BLaER1 treated with 17β-estradiol and CSF1 and Interleukin-3, amounts not matched to agents 10 nM and 100 nM (cell line): ENCODE measurements around the gene CCDC12.
"Not testable (repeated sequence)": the region's sequence is repeated elsewhere in the genome, so short reads cannot be mapped to it uniquely, and the experiment has no call there.

Source experiments
- H3K27ac ChIP-seq, 11 experiments: shearing (Covaris generic); formaldehyde crosslinking; 2 replicates each; pipeline ENCODE4 v1.8.1; 2022
- H3K27me3 ChIP-seq, 11 experiments: shearing (Covaris generic); formaldehyde crosslinking; 2 replicates each; pipeline ENCODE4 v1.8.1; 2022
- H3K36me3 ChIP-seq, 11 experiments: shearing (Covaris generic); formaldehyde crosslinking; 2 replicates each; pipeline ENCODE4 v1.8.1; 2022
- H3K4me1 ChIP-seq, 10 experiments: shearing (Covaris generic); formaldehyde crosslinking; 2 replicates each; pipeline ENCODE4 v1.8.1; 2022
- H3K4me2 ChIP-seq, 11 experiments: shearing (Covaris generic); formaldehyde crosslinking; 2 replicates each; pipeline ENCODE4 v1.8.1; 2022
- H3K4me3 ChIP-seq, 10 experiments: shearing (Covaris generic); formaldehyde crosslinking; 2 replicates each; pipeline ENCODE4 v1.8.1; 2022
- H3K9ac ChIP-seq, 11 experiments: shearing (Covaris generic); formaldehyde crosslinking; 2 replicates each; pipeline ENCODE4 v1.8.1; 2022
- H3K9me3 ChIP-seq, 11 experiments: shearing (Covaris generic); formaldehyde crosslinking; replicated peaks in 1 of 11; 2 replicates each; pipeline ENCODE4 v1.8.1; 2022
- H4K20me1 ChIP-seq, 11 experiments: shearing (Covaris generic); formaldehyde crosslinking; 2 replicates each; pipeline ENCODE4 v1.8.1; 2022
- Cebpa-rat ChIP-seq, 11 experiments: shearing (Covaris generic); IDR thresholded peaks; 2 replicates each; pipeline ENCODE4 v1.8.1; 2022

CCDC12 gene

GRCh38 chr3:46965151-46965550 is 11.4 kb downstream of the CCDC12 start:
- no peak overlapping the region for H3K4me3 ChIP-seq
- H3K27me3 ChIP-seq, result no peaks in the 10 kb centered on the region
- H3K4me1 ChIP-seq, result peaks cover 36 to 72% (median 53%) of the 10 kb centered on the region in 10 experiments
- H3K9me3 ChIP-seq, result peaks cover 9 to 39% (median 26%) of the 10 kb centered on the region in 11 experiments
- no peak overlapping the region for H3K27ac ChIP-seq
- peak overlapping the region in 8 of 11 experiments; percentile 13 to 64 (median 35); a peak in 13 of 22 replicates for H3K4me2 ChIP-seq
- peaks cover 36 to 84% (median 71%) of the 10 kb centered on the region in 11 experiments for H3K36me3 ChIP-seq
- H4K20me1 ChIP-seq, result peaks cover 81 to 89% (median 85%) of the 10 kb centered on the region in 11 experiments
- TF ChIP-seq Cebpa-rat (IDR thresholded peaks at IDR 0.05), result no peak
- H3K9ac ChIP-seq, result no peak overlapping the region

GRCh38 chr3:46964038-46964590 is 12.4 kb downstream of the CCDC12 start:
- H3K27me3 ChIP-seq, H3K4me2 ChIP-seq, H3K4me3 ChIP-seq, H3K27ac ChIP-seq, H3K9ac ChIP-seq: not testable (repeated sequence)
- Histone ChIP-seq H4K20me1 (peaks cover 81 to 89% (median 85%) of the 10 kb centered on the region in 11 experiments), H3K9me3 (peaks cover 9 to 39% (median 26%) of the 10 kb centered on the region in 11 experiments), H3K4me1 (peaks cover 37 to 72% (median 55%) of the 10 kb centered on the region in 10 experiments), H3K36me3 (peaks cover 27 to 84% (median 71%) of the 10 kb centered on the region in 11 experiments)

- Histone ChIP-seq H3K9ac (no peak overlapping the region), H3K4me2 (no peak overlapping the region), H3K4me1 (peaks cover 39 to 72% (median 54%) of the 10 kb centered on the region in 10 experiments)
Observed at GRCh38 chr3:46962990-46963389, 13.6 kb downstream of the CCDC12 start.

GRCh38 chr3:46962427-46962826 is 14.1 kb downstream of the CCDC12 start:
- H3K36me3 ChIP-seq, result peaks cover 14 to 80% (median 63%) of the 10 kb centered on the region in 11 experiments
- H3K4me2 ChIP-seq, result no peak overlapping the region
- no peak overlapping the region for H3K27ac ChIP-seq
- peaks cover 39 to 72% (median 54%) of the 10 kb centered on the region in 10 experiments for H3K4me1 ChIP-seq
- H3K9me3 ChIP-seq, result peaks cover 9 to 39% (median 26%) of the 10 kb centered on the region in 11 experiments
- no peak overlapping the region for H3K4me3 ChIP-seq
- peaks cover 81 to 89% (median 85%) of the 10 kb centered on the region in 11 experiments for H4K20me1 ChIP-seq
- no peak overlapping the region for H3K9ac ChIP-seq
- no peak for TF ChIP-seq Cebpa-rat (IDR thresholded peaks at IDR 0.05)
- H3K27me3 ChIP-seq, result no peaks in the 10 kb centered on the region

More at GRCh38 chr3:46962990-46963389, 13.6 kb downstream of the CCDC12 start:
- peaks cover 81 to 89% (median 85%) of the 10 kb centered on the region in 11 experiments for H4K20me1 ChIP-seq
- peaks cover 16 to 81% (median 68%) of the 10 kb centered on the region in 11 experiments for H3K36me3 ChIP-seq
- no peak overlapping the region for H3K4me3 ChIP-seq
- no peak for TF ChIP-seq Cebpa-rat (IDR thresholded peaks at IDR 0.05)
- peaks cover 9 to 39% (median 26%) of the 10 kb centered on the region in 11 experiments for H3K9me3 ChIP-seq
- H3K27me3 ChIP-seq, result no peaks in the 10 kb centered on the region
- H3K27ac ChIP-seq, result no peak overlapping the region

GRCh38 chr3:46960835-46961234 is 15.7 kb downstream of the CCDC12 start:
- H3K9me3 ChIP-seq, result peaks cover 9 to 28% (median 23%) of the 10 kb centered on the region in 11 experiments
- H3K9ac ChIP-seq, result peak overlapping the region in 1 of 11 experiments; percentile 20; a peak in 1 of 22 replicates
- TF ChIP-seq Cebpa-rat (IDR thresholded peaks at IDR 0.05), result no peak
- peaks cover 20 to 71% (median 52%) of the 10 kb centered on the region in 11 experiments for H3K36me3 ChIP-seq
- peak overlapping the region in 2 of 11 experiments; percentile 33 to 41; a peak in 1 of 22 replicates for H3K27ac ChIP-seq
- H3K4me3 ChIP-seq, result no peak overlapping the region
- no peaks in the 10 kb centered on the region for H3K27me3 ChIP-seq
- H3K4me2 ChIP-seq, result peak overlapping the region in 8 of 11 experiments; percentile 26 to 94 (median 67); a peak in 11 of 22 replicates
- peaks cover 48 to 72% (median 56%) of the 10 kb centered on the region in 10 experiments for H3K4me1 ChIP-seq
- H4K20me1 ChIP-seq, result peaks cover 81 to 89% (median 85%) of the 10 kb centered on the region in 11 experiments

- peaks cover 15 to 68% (median 46%) of the 10 kb centered on the region in 11 experiments; a peak in 21 of 22 replicates for H3K36me3 ChIP-seq
- TF ChIP-seq Cebpa-rat (IDR thresholded peaks at IDR 0.05), result no peak
- H3K4me3 ChIP-seq, result no peak overlapping the region
- peak overlapping the region in 3 of 11 experiments; percentile 13 to 20 (median 20); a peak in 1 of 22 replicates for H3K9ac ChIP-seq
- H3K4me2 ChIP-seq, result peak overlapping the region; percentile 26 to 94 (median 53); a peak in 20 of 22 replicates
- peaks cover 48 to 72% (median 56%) of the 10 kb centered on the region in 10 experiments for H3K4me1 ChIP-seq
- H3K27ac ChIP-seq, result peak overlapping the region in 5 of 11 experiments; percentile 9 to 58 (median 36); a peak in 7 of 22 replicates
- H3K9me3 ChIP-seq, result peaks cover 9 to 22% (median 16%) of the 10 kb centered on the region in 11 experiments
- H3K27me3 ChIP-seq, result no peaks in the 10 kb centered on the region
- peaks cover 81 to 89% (median 85%) of the 10 kb centered on the region in 11 experiments for H4K20me1 ChIP-seq
Observed at GRCh38 chr3:46960081-46960701, 16.4 kb downstream of the CCDC12 start.

- Histone ChIP-seq H4K20me1 (peaks cover 87 to 93% (median 91%) of the 10 kb centered on the region in 11 experiments), H3K27ac (peak overlapping the region in 7 of 11 experiments; percentile 0 to 58 (median 25); a peak in 9 of 22 replicates)
Observed at GRCh38 chr3:46959161-46959511, 17.4 kb downstream of the CCDC12 start.

GRCh38 chr3:46958467-46959160 is 17.9 kb downstream of the CCDC12 start:
- peak overlapping the region; percentile 26 to 94 (median 53); a peak in 18 of 22 replicates for H3K4me2 ChIP-seq
- TF ChIP-seq Cebpa-rat (IDR thresholded peaks at IDR 0.05), result no peak
- H3K27me3 ChIP-seq, result no peaks in the 10 kb centered on the region
- peak overlapping the region in 4 of 11 experiments; percentile 0 to 58 (median 38); a peak in 5 of 22 replicates for H3K27ac ChIP-seq
- peaks cover 62 to 83% (median 71%) of the 10 kb centered on the region in 10 experiments for H3K4me1 ChIP-seq
- H3K4me3 ChIP-seq, result no peak overlapping the region
- H3K36me3 ChIP-seq, result peaks cover 15 to 65% (median 42%) of the 10 kb centered on the region in 11 experiments; a peak in 21 of 22 replicates
- peaks cover 9 to 11% (median 11%) of the 10 kb centered on the region in 11 experiments for H3K9me3 ChIP-seq
- no peak overlapping the region; a peak in 2 of 22 replicates for H3K9ac ChIP-seq
- peaks cover 92 to 98% (median 96%) of the 10 kb centered on the region in 11 experiments for H4K20me1 ChIP-seq

More at GRCh38 chr3:46959161-46959511, 17.4 kb downstream of the CCDC12 start:
- H3K4me1 ChIP-seq, result peaks cover 57 to 78% (median 66%) of the 10 kb centered on the region in 10 experiments
- H3K4me2 ChIP-seq, result peak overlapping the region; percentile 26 to 94 (median 53); a peak in 21 of 22 replicates
- peaks cover 15 to 65% (median 42%) of the 10 kb centered on the region in 11 experiments; a peak in 21 of 22 replicates for H3K36me3 ChIP-seq
- peaks cover 9 to 14% (median 11%) of the 10 kb centered on the region in 11 experiments for H3K9me3 ChIP-seq
- H3K27me3 ChIP-seq, result no peaks in the 10 kb centered on the region
- peak overlapping the region in 5 of 11 experiments; percentile 7 to 42 (median 13); a peak in 4 of 22 replicates for H3K9ac ChIP-seq
- peak overlapping the region in 1 of 10 experiments; percentile 28; a peak in 1 of 20 replicates for H3K4me3 ChIP-seq
- TF ChIP-seq Cebpa-rat (IDR thresholded peaks at IDR 0.05), result no peak
